ENCODE measurements around the gene DNHD1. TPM values are rescaled to one million over a fixed set of nuclear protein-coding genes. Genes with fewer than 3 reads are reported as not detected.

DNHD1 gene
- total and polyA plus RNA-seq, 2 experiments from 2014 or later: 3.6 to 9.6 TPM

DNA sequence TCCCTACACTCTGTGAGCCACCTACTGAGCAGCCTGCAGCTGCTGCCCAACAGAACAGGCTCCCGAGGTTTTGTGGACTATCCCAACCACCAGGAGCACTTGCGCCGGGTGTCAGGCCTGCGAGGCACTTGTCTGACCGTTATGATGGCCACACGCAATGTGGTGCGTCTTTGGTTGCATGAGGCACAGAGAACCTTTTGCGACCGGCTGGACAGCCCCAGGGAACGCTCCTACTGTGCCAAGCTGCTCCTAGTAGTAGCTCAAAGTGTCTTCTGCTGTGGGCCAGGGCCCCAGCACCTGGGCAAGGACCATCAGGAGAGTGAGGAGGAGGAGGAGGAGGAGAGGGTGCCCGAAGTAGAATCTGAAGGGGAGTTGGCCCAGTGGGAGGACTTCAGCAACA is 60.0 kb downstream of the DNHD1 start:
- no peaks in the 10 kb centered on the region for H3K9me3 Mint-ChIP-seq
- no peak overlapping the region for H3K4me3 Mint-ChIP-seq
- no peak overlapping the region for H3K27ac ChIP-seq (ENCODE audit: low read depth)
- no peaks in the 10 kb centered on the region for H4K20me1 ChIP-seq (replicated peaks; ENCODE audit: insufficient read depth)
- H3K27ac Mint-ChIP-seq: no peak overlapping the region
- DNase-seq (ENCODE audit: low spot score): no peak
- H3K4me1 Mint-ChIP-seq: peaks cover 3% of the 10 kb centered on the region; the same call in 1 of the 3 replicates
- H2AFZ ChIP-seq: no peak overlapping the region
- ATAC-seq: no peak
- H3K4me3 ChIP-seq: no peak overlapping the region
- H3K9me2 ChIP-seq (ENCODE audit: insufficient read depth): no peaks in the 10 kb centered on the region
- H3K4me2 ChIP-seq: no peak overlapping the region
- TF ChIP-seq, protein P1, sequence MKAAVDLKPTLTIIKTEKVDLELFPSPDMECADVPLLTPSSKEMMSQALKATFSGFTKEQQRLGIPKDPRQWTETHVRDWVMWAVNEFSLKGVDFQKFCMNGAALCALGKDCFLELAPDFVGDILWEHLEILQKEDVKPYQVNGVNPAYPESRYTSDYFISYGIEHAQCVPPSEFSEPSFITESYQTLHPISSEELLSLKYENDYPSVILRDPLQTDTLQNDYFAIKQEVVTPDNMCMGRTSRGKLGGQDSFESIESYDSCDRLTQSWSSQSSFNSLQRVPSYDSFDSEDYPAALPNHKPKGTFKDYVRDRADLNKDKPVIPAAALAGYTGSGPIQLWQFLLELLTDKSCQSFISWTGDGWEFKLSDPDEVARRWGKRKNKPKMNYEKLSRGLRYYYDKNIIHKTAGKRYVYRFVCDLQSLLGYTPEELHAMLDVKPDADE (IDR thresholded peaks at IDR 0.05): no peak
- TF ChIP-seq CREB1 (CRISPR knock-in tag; IDR thresholded peaks at IDR 0.05; ENCODE audit: low read depth) (no peak), JUNB (IDR thresholded peaks at IDR 0.05; ENCODE audit: unreplicated experiment) (no peak), EZH2 (IDR thresholded peaks at IDR 0.05; ENCODE audit: low read depth, unreplicated experiment) (no peak), ZNF331 (CRISPR knock-in tag; IDR thresholded peaks at IDR 0.05; ENCODE audit: low read depth) (no peak), ZNF114 (CRISPR knock-in tag; IDR thresholded peaks at IDR 0.05) (no peak), EZH2phosphoT487 (IDR thresholded peaks at IDR 0.05; ENCODE audit: unreplicated experiment) (no peak), POLR2AphosphoS5 (IDR thresholded peaks at IDR 0.05; ENCODE audit: low read depth) (no peak), STAT1 (IDR thresholded peaks at IDR 0.05; ENCODE audit: unreplicated experiment) (no peak), NANOG (IDR thresholded peaks at IDR 0.05; ENCODE audit: borderline replicate concordance) (no peak)
- TF ChIP-seq, protein P2, sequence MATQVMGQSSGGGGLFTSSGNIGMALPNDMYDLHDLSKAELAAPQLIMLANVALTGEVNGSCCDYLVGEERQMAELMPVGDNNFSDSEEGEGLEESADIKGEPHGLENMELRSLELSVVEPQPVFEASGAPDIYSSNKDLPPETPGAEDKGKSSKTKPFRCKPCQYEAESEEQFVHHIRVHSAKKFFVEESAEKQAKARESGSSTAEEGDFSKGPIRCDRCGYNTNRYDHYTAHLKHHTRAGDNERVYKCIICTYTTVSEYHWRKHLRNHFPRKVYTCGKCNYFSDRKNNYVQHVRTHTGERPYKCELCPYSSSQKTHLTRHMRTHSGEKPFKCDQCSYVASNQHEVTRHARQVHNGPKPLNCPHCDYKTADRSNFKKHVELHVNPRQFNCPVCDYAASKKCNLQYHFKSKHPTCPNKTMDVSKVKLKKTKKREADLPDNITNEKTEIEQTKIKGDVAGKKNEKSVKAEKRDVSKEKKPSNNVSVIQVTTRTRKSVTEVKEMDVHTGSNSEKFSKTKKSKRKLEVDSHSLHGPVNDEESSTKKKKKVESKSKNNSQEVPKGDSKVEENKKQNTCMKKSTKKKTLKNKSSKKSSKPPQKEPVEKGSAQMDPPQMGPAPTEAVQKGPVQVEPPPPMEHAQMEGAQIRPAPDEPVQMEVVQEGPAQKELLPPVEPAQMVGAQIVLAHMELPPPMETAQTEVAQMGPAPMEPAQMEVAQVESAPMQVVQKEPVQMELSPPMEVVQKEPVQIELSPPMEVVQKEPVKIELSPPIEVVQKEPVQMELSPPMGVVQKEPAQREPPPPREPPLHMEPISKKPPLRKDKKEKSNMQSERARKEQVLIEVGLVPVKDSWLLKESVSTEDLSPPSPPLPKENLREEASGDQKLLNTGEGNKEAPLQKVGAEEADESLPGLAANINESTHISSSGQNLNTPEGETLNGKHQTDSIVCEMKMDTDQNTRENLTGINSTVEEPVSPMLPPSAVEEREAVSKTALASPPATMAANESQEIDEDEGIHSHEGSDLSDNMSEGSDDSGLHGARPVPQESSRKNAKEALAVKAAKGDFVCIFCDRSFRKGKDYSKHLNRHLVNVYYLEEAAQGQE (IDR thresholded peaks at IDR 0.05; ENCODE audit: unreplicated experiment): no peak
- TF ChIP-seq, protein P3, sequence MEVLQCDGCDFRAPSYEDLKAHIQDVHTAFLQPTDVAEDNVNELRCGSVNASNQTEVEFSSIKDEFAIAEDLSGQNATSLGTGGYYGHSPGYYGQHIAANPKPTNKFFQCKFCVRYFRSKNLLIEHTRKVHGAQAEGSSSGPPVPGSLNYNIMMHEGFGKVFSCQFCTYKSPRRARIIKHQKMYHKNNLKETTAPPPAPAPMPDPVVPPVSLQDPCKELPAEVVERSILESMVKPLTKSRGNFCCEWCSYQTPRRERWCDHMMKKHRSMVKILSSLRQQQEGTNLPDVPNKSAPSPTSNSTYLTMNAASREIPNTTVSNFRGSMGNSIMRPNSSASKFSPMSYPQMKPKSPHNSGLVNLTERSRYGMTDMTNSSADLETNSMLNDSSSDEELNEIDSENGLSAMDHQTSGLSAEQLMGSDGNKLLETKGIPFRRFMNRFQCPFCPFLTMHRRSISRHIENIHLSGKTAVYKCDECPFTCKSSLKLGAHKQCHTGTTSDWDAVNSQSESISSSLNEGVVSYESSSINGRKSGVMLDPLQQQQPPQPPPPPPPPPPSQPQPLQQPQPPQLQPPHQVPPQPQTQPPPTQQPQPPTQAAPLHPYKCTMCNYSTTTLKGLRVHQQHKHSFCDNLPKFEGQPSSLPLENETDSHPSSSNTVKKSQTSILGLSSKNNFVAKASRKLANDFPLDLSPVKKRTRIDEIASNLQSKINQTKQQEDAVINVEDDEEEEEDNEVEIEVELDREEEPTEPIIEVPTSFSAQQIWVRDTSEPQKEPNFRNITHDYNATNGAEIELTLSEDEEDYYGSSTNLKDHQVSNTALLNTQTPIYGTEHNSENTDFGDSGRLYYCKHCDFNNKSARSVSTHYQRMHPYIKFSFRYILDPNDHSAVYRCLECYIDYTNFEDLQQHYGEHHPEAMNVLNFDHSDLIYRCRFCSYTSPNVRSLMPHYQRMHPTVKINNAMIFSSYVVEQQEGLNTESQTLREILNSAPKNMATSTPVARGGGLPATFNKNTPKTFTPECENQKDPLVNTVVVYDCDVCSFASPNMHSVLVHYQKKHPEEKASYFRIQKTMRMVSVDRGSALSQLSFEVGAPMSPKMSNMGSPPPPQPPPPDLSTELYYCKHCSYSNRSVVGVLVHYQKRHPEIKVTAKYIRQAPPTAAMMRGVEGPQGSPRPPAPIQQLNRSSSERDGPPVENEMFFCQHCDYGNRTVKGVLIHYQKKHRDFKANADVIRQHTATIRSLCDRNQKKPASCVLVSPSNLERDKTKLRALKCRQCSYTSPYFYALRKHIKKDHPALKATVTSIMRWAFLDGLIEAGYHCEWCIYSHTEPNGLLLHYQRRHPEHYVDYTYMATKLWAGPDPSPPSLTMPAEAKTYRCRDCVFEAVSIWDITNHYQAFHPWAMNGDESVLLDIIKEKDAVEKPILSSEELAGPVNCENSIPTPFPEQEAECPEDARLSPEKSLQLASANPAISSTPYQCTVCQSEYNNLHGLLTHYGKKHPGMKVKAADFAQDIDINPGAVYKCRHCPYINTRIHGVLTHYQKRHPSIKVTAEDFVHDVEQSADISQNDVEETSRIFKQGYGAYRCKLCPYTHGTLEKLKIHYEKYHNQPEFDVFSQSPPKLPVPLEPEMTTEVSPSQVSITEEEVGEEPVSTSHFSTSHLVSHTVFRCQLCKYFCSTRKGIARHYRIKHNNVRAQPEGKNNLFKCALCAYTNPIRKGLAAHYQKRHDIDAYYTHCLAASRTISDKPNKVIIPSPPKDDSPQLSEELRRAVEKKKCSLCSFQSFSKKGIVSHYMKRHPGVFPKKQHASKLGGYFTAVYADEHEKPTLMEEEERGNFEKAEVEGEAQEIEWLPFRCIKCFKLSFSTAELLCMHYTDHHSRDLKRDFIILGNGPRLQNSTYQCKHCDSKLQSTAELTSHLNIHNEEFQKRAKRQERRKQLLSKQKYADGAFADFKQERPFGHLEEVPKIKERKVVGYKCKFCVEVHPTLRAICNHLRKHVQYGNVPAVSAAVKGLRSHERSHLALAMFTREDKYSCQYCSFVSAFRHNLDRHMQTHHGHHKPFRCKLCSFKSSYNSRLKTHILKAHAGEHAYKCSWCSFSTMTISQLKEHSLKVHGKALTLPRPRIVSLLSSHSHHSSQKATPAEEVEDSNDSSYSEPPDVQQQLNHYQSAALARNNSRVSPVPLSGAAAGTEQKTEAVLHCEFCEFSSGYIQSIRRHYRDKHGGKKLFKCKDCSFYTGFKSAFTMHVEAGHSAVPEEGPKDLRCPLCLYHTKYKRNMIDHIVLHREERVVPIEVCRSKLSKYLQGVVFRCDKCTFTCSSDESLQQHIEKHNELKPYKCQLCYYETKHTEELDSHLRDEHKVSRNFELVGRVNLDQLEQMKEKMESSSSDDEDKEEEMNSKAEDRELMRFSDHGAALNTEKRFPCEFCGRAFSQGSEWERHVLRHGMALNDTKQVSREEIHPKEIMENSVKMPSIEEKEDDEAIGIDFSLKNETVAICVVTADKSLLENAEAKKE (CRISPR knock-in tag; IDR thresholded peaks at IDR 0.05): no peak
- TF ChIP-seq, protein P4, sequence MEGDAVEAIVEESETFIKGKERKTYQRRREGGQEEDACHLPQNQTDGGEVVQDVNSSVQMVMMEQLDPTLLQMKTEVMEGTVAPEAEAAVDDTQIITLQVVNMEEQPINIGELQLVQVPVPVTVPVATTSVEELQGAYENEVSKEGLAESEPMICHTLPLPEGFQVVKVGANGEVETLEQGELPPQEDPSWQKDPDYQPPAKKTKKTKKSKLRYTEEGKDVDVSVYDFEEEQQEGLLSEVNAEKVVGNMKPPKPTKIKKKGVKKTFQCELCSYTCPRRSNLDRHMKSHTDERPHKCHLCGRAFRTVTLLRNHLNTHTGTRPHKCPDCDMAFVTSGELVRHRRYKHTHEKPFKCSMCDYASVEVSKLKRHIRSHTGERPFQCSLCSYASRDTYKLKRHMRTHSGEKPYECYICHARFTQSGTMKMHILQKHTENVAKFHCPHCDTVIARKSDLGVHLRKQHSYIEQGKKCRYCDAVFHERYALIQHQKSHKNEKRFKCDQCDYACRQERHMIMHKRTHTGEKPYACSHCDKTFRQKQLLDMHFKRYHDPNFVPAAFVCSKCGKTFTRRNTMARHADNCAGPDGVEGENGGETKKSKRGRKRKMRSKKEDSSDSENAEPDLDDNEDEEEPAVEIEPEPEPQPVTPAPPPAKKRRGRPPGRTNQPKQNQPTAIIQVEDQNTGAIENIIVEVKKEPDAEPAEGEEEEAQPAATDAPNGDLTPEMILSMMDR (conservative IDR thresholded peaks at IDR 0.05; ENCODE audit: low read depth in 2 of 2): no peak
- peaks cover 2% of the 10 kb centered on the region for H3K27me3 Mint-ChIP-seq (ENCODE audit: insufficient read depth, low read depth, poor library complexity)
- no peaks in the 10 kb centered on the region for H3K27me3 ChIP-seq (ENCODE audit: insufficient read depth)
- no peaks in the 10 kb centered on the region for H3K36me3 ChIP-seq (ENCODE audit: insufficient read depth)
- no peaks in the 10 kb centered on the region for H3K36me3 Mint-ChIP-seq (ENCODE audit: low read depth)
- no peaks in the 10 kb centered on the region for H3K79me2 ChIP-seq (replicated peaks; ENCODE audit: insufficient read depth)
- no peaks in the 10 kb centered on the region for H3K4me1 ChIP-seq (ENCODE audit: insufficient read depth)
- no peaks in the 10 kb centered on the region for H3F3A ChIP-seq (replicated peaks; ENCODE audit: low read depth)
